GF-D8 (cell line): ENCODE results near the gene ABL1.
"Not testable (repeated sequence)": the region's sequence is repeated elsewhere in the genome, so short reads cannot be mapped to it uniquely, and the experiment has no call there.

ENCODE experiments used
- DNase-seq: peaks from one replicate; lab custom pipeline; 2025; lab: John Stamatoyannopoulos, UW

Gene ABL1

GRCh38 chr9:130903194-130904069 is 68.4 kb downstream of the ABL1 start:
- no peak for DNase-seq

GRCh38 chr9:130904070-130905044 is 69.3 kb downstream of the ABL1 start:
- no peak for DNase-seq

DNA sequence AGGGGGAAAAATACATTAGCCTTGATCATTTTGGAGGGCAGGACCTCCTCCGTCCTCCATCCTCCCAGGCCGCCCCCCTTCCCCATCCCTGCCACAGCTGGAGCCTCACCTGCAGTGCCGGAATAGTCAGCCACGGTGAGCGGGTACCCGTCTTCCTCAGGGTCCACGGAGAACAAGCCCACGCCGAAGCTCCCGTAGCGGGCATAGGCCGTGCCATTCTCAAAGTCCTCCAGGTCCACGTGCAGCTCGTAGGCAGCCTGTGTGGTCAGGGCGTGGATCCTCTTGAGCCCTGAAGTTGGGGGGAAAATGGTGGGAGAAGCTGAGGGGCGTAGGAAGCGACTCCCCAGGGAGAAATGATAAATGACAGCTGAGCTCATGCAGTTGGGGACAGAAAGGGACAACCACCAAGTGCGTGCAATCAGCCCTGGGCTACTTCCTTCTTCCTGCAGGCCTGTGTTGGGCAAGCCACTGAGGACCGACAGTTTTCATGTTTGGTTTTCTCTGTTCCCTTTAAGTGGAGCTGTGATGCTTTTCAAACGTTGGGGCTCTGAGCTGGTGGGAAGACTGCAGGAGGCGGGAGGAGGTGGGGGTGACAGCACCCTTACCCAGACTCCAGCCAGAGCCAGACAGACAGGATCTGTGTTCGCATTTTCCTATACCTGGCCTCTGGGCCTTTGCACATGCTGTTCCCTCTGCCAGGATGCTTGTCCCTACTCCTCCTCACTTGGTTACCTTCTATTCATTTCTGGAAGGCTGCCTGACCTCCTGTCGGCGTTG is 70.3 kb downstream of the ABL1 start:
- DNase-seq, result no peak

DNA sequence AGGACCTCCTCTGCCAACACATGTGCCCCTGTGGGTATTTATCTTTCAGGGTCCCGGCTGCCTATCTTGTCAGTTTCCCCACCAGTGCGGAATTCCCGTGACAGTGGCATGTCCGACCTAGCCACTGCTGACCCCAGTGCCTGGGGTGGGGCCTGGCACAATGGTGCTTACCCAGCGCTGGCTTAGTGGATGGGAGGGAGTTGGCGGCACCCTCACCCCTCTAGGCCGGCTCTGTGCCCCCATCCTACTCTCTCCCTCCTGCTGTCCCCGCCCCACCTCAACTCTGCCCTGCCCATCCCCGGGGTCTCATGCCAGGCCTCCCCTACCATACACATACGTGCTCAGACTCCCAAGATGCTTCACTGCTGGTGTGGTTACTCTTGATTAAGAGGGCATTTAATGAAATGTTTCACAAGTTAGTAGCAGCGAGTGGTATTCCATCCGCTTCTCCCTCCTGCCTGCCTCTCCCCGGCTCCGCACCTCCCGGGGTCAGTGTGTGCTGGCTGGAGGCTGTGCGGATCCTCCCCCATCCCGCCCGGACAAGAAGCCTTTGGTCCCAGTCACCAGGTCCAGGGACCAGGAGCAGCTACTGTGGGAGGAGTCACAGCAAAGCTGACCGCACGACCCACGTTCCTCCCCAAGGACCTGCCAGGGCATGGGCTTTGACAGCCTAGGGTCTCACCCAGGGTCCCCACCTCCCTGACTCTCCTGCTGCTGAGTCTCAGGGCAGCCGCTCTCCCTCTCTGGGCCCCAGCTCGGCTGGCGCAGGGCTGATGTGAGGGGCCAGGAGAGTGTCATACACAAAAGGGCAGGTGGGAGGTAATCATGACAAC is 71.1 kb downstream of the ABL1 start:
- no peak for DNase-seq

DNA sequence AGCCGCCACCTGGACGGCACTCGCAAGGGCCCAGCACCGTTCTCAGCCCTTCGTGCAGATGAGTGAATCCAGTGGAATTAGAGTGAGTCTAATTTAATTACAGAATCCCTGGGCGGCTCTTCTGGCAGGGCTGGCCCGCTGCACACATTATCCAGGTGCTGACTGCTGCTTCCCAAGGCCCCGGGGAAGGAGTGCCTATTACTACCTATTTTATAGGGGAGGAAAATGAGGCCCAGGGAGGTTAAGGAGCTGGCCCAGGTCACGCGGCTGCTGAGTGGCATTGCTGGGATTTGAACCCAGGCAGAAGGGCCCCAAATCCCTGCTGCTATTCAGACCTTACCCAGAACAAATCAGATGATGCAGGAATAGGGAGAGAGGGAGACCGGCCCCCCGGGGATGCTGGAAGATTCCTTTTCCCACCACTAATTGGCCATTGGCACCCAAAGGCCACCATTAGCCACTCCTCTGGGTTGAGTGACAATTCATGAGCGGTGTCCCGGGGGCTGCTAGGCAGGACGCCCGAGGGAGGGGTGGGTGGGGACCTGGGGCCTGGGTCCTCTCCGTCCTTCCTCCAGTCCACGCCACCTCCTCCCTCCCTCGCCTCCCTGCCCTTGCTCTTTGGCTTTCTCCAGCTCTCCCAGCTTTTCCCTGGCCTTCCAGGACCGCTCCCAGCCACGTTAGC is 71.8 kb downstream of the ABL1 start:
- no peak for DNase-seq

DNA sequence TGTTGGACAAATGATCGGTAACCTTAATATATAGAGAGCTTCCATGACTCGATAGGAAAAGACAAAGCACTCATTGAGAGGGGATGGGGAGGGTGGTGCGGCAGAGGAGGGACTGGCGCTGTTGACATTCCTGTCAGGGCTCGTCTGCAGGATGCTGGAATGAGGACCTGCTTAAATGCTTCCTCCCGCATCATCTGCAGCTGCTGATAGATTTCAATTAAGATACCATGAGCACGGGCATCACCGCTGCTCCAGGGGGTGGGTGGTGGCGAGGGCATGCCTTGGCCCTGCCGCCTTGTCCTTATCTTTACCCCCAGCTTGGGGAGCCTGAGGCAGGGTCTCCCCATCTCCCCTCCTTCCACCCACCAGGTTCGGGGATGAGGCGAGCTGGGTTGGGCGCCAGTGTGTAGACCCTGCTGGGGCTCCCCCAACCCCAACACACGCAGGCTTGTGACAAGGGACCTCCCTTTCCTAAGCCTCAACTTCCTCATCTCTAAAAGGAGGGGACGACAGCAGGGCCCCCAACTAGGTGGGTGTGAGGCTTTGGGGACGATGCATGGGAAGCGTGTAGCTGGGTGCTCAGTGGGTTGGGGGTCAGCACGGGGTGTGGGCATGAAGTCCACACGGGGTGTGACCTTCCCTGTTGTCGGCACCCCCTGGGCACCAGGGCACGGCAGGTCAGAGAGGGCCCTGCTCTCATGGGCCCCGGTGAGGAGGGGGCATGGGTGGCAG is 73.3 kb downstream of the ABL1 start:
- no peak for DNase-seq

GRCh38 chr9:130908878-130909355 is 73.9 kb downstream of the ABL1 start:
- no peak for DNase-seq

- not testable (repeated sequence) for DNase-seq
Measured at GRCh38 chr9:130910041-130910440, 75.0 kb downstream of the ABL1 start.

DNA sequence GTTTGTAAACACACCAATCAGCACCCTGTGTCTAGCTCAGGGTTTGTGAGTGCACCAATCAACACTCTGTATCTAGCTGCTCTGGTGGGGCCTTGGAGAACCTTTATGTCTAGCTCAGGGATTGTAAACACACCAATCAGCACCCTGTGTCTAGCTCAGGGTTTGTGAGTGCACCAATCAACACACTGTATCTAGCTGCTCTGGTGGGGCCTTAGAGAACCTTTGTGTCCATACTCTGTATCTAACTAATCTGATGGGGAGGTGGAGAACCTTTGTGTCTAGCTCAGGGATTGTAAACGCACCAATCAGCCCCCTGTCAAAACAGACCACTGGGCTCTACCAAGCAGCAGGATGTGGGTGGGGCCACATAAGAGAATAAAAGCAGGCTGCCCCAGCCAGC is 75.6 kb downstream of the ABL1 start:
- not testable (repeated sequence) for DNase-seq

DNA sequence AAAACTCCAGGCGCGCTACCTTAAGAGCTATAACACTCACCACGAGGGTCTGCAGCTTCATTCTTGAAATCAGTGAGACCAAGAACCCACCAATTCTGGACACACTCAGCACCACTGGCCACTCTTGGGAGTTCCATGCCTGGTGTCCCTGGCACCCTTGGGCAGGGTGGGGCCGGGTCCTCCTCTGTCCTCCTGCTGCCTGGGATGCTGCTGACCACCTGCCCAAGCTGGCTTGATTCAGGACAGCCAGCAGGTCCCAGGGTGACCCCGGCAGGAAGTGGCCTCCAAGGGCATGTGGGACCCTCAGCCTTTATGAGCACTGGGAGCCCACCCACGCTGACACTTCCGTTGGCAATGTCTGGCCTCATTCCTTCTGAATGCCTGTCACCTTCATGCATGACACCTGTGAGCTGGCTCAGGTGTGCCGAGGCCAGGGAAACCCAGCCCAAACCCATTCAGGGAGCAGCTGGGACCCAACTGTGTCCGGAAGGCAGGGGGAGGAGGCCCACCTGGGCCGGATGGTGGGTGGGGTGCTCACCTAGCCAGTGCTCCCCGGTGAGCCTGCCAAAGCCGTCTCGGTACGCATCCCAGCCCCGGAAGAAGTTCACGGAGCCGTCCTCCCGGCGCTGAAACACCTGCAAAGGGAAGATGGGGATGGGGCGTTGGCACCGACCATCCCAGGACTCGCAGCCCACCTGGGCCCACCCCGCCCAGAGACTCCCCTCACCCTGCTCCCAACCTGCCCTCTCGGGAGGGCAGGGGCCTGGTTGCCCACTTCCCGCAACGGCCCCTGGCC is 76.4 kb downstream of the ABL1 start:
- no peak for DNase-seq

DNA sequence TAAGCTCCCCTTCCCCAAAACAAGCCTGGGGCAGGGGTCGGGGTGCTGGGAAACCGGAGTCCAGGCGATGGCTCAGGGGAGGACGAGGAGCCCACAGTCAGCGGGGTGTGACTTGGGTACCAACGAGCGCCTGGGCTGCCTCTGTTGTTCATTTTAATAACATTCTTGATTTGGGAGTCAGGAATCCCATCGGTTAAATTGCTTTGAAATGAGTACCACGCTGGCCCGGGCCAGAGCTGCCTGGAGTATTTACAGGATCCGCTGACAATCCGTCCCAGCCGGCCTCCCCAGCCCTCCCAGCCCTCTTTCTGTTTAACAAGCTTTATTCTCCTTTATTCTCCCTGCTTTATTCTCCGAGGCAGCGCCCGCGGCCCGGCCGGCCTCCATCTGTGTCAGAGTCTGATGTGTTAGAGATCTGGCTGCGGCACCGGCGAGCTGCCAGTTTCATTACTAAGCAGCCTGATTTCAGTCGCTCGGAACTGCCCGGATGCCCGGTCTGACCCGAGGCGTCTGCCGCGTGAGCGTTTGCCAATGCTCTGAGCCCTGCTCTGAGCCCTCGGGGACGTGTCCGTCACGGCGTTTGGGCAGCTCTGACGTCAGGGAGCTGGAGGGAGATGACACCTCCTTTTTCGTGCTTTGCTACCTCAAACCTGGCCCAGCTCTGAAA is 78.0 kb downstream of the ABL1 start:
- no peak for DNase-seq

GRCh38 chr9:130913599-130914416 is 78.8 kb downstream of the ABL1 start:
- no peak for DNase-seq

DNA sequence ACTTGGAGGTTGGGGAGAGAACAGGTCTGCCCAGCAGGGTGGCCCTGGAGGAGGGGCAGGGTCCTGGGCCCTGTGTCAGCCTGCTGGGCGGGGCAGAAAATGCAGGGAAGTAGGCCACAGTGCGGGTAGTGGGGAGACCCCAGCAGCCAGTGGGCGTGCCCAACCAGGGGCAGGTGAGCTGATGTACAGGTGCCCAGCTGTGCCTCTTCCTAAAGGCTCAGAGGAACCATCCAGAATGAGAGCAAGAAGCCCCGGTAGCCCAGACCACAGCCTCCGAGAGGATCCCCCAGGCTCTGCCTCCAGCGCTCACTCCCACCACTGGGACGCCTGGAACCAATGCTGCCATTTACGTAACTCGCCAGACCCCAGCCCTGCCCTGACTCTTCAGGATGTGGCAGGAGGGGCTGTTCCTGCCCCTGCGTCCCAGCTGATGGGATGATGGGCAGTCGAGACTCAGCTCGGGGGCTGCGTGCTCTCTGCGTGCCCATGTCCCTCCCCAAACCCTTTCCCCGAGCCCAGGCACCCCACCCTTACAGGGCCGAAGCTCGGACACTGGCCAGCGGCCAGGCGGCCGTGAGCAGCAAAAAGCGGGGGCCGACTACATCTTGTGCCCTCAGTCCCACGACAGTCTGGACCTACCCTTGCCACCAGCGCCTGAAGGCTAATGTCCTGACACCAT is 79.5 kb downstream of the ABL1 start:
- no peak for DNase-seq

DNA sequence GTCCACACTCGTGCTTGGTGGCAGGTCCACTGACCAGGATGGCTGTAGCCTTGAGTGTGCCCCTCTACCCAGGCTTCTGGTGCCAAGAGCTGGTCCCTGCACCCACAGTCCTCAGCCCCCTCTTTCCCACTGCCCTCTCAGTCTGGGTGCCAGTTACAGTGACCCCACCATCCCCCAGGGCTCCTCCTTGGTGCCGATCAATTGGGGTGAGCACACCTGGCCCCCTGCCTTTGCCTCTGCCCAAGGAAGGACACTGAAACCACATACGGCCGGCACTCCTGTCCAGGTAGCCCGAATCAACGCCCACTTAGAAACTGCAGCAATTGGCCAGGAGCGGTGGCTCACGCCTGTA is 80.0 kb downstream of the ABL1 start:
- no peak for DNase-seq

- DNase-seq, result no peak
Measured at GRCh38 chr9:130917168-130917960, 82.3 kb downstream of the ABL1 start.
